Calu3 (cell line): ENCODE results near the gene UIMC1. TPM values are rescaled to one million over a fixed set of nuclear protein-coding genes. Genes with fewer than 3 reads are reported as not detected.
"Not testable (repeated sequence)": the region's sequence is repeated elsewhere in the genome, so short reads cannot be mapped to it uniquely, and the experiment has no call there.

Experiments
- BruUV-seq: library from RNA; stranded (reverse); fragments of 400-500 nt; replicated peaks from 2 replicates; lab custom pipeline; 2021; lab: Mats Ljungman, UMichigan
- CTCF ChIA-PET: fragments of 300-600 bp; sonication (Branson Sonifier 250); formaldehyde crosslinking; loops from one replicate; lab custom pipeline; 2022; ENCODE audit warnings: antibody characterized with exemption; lab: Charles Lee
- DNase-seq: peaks from one replicate; pipeline ENCODE4 v3.0.0; 2022
- H3K27ac Mint-ChIP-seq: one replicate; pipeline ENCODE4 v1.8.0; 2022; ENCODE audit warnings: mixed read lengths; ENCODE audit not compliant: unreplicated experiment
- H3K27me3 Mint-ChIP-seq: one replicate; pipeline ENCODE4 v1.8.0; 2022; ENCODE audit warnings: mixed read lengths; ENCODE audit not compliant: unreplicated experiment
- H3K36me3 Mint-ChIP-seq: one replicate; pipeline ENCODE4 v1.8.0; 2022; ENCODE audit warnings: mild to moderate bottlenecking, moderate library complexity, mixed read lengths; ENCODE audit not compliant: insufficient read depth, unreplicated experiment
- H3K4me1 Mint-ChIP-seq: one replicate; pipeline ENCODE4 v1.8.0; 2022; ENCODE audit warnings: mild to moderate bottlenecking, low read depth, mixed read lengths; ENCODE audit not compliant: unreplicated experiment
- H3K4me3 Mint-ChIP-seq: one replicate; pipeline ENCODE4 v1.8.0; 2022; ENCODE audit warnings: mild to moderate bottlenecking, low read depth, moderate library complexity, mixed read lengths; ENCODE audit not compliant: unreplicated experiment
- H3K9me3 Mint-ChIP-seq: one replicate; pipeline ENCODE4 v1.8.0; 2022; ENCODE audit warnings: low read depth, mixed read lengths; ENCODE audit not compliant: unreplicated experiment
- intact Hi-C: fragments of 100-400 bp; cut with micrococcal nuclease; formaldehyde crosslinking; loops from one replicate; pipeline ENCODE4 v1.10.0; 2022; ENCODE audit not compliant: unreplicated experiment
- total RNA-seq: library from RNA; stranded (reverse); gene quantifications from 2 replicates; pipeline ENCODE4 v1.2.3, GENCODE V29; 2022
- TF ChIP-seq, protein P1 (sequence below): fragments of 200-600 bp; IDR thresholded peaks from one replicate; pipeline ENCODE4 v1.8.0; 2022; ENCODE audit warnings: antibody characterized with exemption; ENCODE audit not compliant: unreplicated experiment

The UIMC1 gene
- total RNA-seq, 1 experiment from 2014 or later = 51.3 TPM

DNA sequence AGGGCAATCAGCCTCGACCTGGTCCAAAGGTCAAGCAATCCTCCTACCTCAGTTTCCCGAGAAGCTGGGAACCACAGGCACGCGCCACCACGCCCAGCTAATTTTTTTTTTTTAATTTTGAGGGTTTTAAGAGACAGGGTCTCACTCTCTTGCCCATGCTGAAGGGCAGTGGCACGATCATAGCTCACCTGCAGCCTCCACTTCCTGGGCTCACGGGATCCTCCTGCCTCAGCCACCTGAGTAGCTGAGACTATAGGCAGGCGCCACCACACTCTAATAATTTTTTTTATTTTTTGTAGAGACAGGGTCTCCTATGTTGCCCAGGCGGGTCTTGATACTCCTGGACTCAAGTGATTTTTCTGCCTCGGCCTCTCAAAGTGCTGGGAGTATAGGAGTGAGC, 1.6 kb downstream of the UIMC1 start:
- TF ChIP-seq, protein P1, sequence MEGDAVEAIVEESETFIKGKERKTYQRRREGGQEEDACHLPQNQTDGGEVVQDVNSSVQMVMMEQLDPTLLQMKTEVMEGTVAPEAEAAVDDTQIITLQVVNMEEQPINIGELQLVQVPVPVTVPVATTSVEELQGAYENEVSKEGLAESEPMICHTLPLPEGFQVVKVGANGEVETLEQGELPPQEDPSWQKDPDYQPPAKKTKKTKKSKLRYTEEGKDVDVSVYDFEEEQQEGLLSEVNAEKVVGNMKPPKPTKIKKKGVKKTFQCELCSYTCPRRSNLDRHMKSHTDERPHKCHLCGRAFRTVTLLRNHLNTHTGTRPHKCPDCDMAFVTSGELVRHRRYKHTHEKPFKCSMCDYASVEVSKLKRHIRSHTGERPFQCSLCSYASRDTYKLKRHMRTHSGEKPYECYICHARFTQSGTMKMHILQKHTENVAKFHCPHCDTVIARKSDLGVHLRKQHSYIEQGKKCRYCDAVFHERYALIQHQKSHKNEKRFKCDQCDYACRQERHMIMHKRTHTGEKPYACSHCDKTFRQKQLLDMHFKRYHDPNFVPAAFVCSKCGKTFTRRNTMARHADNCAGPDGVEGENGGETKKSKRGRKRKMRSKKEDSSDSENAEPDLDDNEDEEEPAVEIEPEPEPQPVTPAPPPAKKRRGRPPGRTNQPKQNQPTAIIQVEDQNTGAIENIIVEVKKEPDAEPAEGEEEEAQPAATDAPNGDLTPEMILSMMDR = no peak
- CTCF ChIA-PET = interaction anchor here (0.5 to 1.6 kb wide), 7 partner anchors 8 to 312 kb away, joined by 3 to 4 read pairs (median 3); partner anchors contain the start of genes FGFR4 and ZNF346
- Mint-ChIP-seq H3K4me3 (peak overlapping the region; percentile 99), H3K27ac (no peak overlapping the region), H3K27me3 (no peaks in the 10 kb centered on the region), H3K36me3 (peaks cover 42% of the 10 kb centered on the region), H3K4me1 (no peaks in the 10 kb centered on the region), H3K9me3 (no peaks in the 10 kb centered on the region)
- BruUV-seq = no TSS peak
- intact Hi-C loops = no loop called here
- DNase-seq = peak; percentile 9

DNA sequence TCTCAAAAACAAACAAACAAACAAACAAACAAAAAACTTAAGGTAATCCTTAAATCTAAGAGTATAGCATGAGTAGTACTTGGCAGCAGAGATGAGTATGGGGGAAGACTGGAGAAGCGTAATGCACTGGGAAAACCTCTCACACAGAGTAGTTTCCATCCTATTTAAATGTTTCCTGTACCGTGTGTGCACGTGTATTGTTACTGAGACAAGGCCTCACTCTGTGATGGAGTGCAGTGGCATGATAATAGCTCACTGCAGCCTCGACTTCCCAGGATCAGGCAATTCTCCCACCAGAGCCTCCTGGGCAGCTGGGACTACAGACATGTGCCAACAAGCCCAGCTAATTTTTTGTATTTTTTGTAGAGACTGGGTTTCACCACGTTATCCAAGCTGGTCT, 2.9 kb downstream of the UIMC1 start:
- CTCF ChIA-PET = interaction anchor here (1.6 kb wide), 1 partner anchor 19 kb away, joined by 3 read pairs; the partner anchor contains the start of gene ZNF346
- no TSS peak for BruUV-seq
- Mint-ChIP-seq H3K27ac (no peak overlapping the region), H3K4me1 (peaks cover 7% of the 10 kb centered on the region), H3K9me3 (no peaks in the 10 kb centered on the region), H3K27me3 (no peaks in the 10 kb centered on the region), H3K36me3 (peaks cover 42% of the 10 kb centered on the region), H3K4me3 (no peak overlapping the region)
- TF ChIP-seq, protein P1 = no peak
- DNase-seq = no peak
- intact Hi-C loops = no loop called here

DNA sequence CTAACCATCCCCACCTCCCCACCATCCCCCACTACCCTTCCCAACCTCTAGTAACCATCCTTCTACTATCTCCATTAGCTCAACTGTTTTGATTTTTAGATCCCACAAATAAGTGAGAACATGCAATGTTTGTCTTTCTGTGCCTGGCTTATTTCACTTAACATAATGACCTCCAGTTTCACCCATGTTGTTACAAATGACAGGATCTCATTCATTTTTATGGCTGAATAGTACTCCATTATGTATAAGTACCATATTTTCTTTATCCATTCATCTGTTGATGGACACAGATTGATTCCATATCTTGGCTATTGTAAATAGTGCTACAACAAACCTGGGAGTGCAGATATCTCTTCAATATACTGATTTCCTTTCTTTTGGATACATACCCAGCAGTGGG, 7.1 kb downstream of the UIMC1 start:
- Mint-ChIP-seq H3K36me3 (peaks cover 15% of the 10 kb centered on the region), H3K4me1 (peaks cover 32% of the 10 kb centered on the region)
- intact Hi-C loops, H3K9me3 Mint-ChIP-seq, DNase-seq, CTCF ChIA-PET, H3K27me3 Mint-ChIP-seq, BruUV-seq, H3K27ac Mint-ChIP-seq, H3K4me3 Mint-ChIP-seq: not testable (repeated sequence)

DNA sequence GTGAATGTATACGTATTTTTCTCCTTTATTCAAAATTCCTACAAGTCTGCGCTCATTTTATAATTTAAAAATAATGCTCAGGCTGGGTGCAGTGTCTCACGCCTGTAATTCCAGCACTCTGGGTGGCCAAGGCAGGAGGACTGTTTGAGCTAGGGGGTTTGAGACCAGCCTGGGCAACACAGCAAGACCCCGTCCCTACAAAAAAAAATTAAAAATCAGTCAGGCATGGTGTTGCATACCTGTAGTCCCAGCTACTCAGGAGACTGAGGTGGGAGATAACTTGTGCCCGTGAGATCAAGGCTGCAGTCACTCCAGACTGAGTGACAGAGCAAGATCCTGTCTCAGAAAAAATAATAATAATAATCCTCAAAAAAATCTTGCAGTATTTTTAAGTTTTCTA, 7.8 kb downstream of the UIMC1 start:
- no peak for DNase-seq
- Mint-ChIP-seq H3K36me3 (peaks cover 20% of the 10 kb centered on the region), H3K4me3 (no peak overlapping the region), H3K27ac (no peak overlapping the region), H3K9me3 (no peaks in the 10 kb centered on the region), H3K4me1 (peaks cover 32% of the 10 kb centered on the region), H3K27me3 (no peaks in the 10 kb centered on the region)
- TF ChIP-seq, protein P1 = no peak
- BruUV-seq = no TSS peak
- intact Hi-C loops = no loop called here
- CTCF ChIA-PET = no interaction called here

DNA sequence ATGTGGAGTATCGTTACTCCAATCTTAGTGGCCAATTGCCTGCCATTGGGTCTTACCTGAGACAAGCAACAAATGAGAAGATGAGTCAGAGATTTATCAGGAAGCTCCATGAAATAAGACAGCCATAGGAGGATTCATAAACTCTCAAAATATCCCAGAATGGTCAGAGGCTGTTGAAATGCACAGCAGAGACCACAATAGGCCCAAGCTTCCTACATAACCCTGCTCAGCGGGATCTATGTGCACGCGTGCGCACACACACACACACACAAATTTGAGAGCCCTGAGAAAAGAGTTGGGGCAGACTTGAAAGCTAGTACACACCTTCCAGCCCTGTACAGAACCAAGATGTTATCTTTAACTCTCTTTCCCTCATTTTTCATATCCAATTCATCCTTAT, 9.8 kb downstream of the UIMC1 start:
- Mint-ChIP-seq H3K27ac (no peak overlapping the region), H3K4me1 (peaks cover 32% of the 10 kb centered on the region), H3K9me3 (no peaks in the 10 kb centered on the region), H3K36me3 (peaks cover 19% of the 10 kb centered on the region), H3K27me3 (no peaks in the 10 kb centered on the region), H3K4me3 (no peak overlapping the region)
- DNase-seq = no peak
- BruUV-seq = no TSS peak
- CTCF ChIA-PET = interaction anchor here (0.8 to 1.1 kb wide), 4 partner anchors 9 to 15 kb away, joined by 3 to 4 read pairs (median 4); no protein-coding TSS in a partner anchor
- TF ChIP-seq, protein P1 = no peak
- intact Hi-C loops = no loop called here
